Aortic smooth muscle cell (primary cell): ENCODE results near the gene ALG10B. TPM values are rescaled to one million over a fixed set of nuclear protein-coding genes. Genes with fewer than 3 reads are reported as not detected.

Source experiments
- total RNA-seq: library from RNA; depleted of rRNA; stranded (reverse); fragments of >200 nt; gene quantifications from 2 replicates; pipeline ENCODE4 v1.2.3, GENCODE V29; 2014

Gene ALG10B
- 1.7 and 1.8 TPM in 2 replicates for total RNA-seq

GRCh38 chr12:38316391-38317129 is at the start of gene ALG10B:
Gene ALG10B (plus strand): TSS chr12:38316774. CDS start chr12:38316894, 120 bp downstream.

